Esophagus squamous epithelium (tissue), 4 donors: ENCODE data around the gene FXYD6.

Experiments
- CTCF ChIP-seq, 6 experiments: fragments of 450-650 bp in 4 of 6; fragments of 200-600 bp in 2 of 6; sonication (generic) in 2 of 6; IDR thresholded peaks; one replicate each; pipeline ENCODE4 v1.5.1; 2016 to 2019; ENCODE audit warnings: antibody characterized with exemption in 6 of 6, mild to moderate bottlenecking in 4 of 6, moderate library complexity in 4 of 6
- POLR2A ChIP-seq, 4 donors: fragments of 450-650 bp; IDR thresholded peaks; one replicate each; pipeline ENCODE4 v1.6.1; 2017; ENCODE audit warnings: antibody characterized with exemption in 4 of 4, mild to moderate bottlenecking in 4 of 4, moderate library complexity in 3 of 4

GRCh38 chr11:117908109-117908895 is 31.8 kb upstream of the FXYD6 start:
- TF ChIP-seq POLR2A (IDR thresholded peaks at IDR 0.05) = no peak
- no peak for TF ChIP-seq CTCF (IDR thresholded peaks at IDR 0.05)
